H1 (cell line): ENCODE data around the gene LRP3. TPM values are rescaled to one million over a fixed set of nuclear protein-coding genes. Genes with fewer than 3 reads are reported as not detected.

Experiments used
- CTCF ChIA-PET: fragments of 300-600 bp; sonication (Branson Sonifier 250); formaldehyde crosslinking; loops from one replicate; lab custom pipeline; 2021; ENCODE audit not compliant: partially characterized antibody; lab: Charles Lee
- POLR2A ChIA-PET: fragments of 300-600 bp; sonication (Branson Sonifier 250); formaldehyde crosslinking; loops from one replicate; lab custom pipeline; 2021; ENCODE audit warnings: inconsistent platforms; ENCODE audit not compliant: partially characterized antibody; lab: Charles Lee
- DNase-seq, 2 experiments: peaks; one replicate each; pipeline versions ENCODE4 v3.0.0 to v3.0.0-alpha.2; 2010 to 2022; ENCODE audit warnings: low spot score in 2 of 2, low read depth in 1 of 2, mixed read lengths in 1 of 2
- FAIRE-seq: peaks from 2 replicates; lab custom pipeline; 2011; peaks lifted over from hg19 to GRCh38; lab: Jason Lieb, UNC
- H2AFZ ChIP-seq: 2 replicates; pipeline ENCODE4 v1.8.1; 2012; ENCODE audit warnings: low read length, inconsistent platforms
- H2AK5ac ChIP-seq: 2 replicates; pipeline ENCODE4 v1.6.1; 2013; ENCODE audit warnings: low read depth, low read length
- H2BK120ac ChIP-seq: replicated peaks from 2 replicates; pipeline ENCODE3; 2013; ENCODE audit warnings: low read depth, low read length, inconsistent platforms
- H2BK12ac ChIP-seq: 2 replicates; pipeline ENCODE4 v1.6.1; 2013; ENCODE audit warnings: low read depth, low read length
- H2BK15ac ChIP-seq: 2 replicates; pipeline ENCODE4 v1.6.1; 2013; ENCODE audit warnings: low read length
- H2BK20ac ChIP-seq: 2 replicates; pipeline ENCODE4 v1.6.1; 2013; ENCODE audit warnings: low read length
- H2BK5ac ChIP-seq: 2 replicates; pipeline ENCODE4 v1.6.1; 2013; ENCODE audit warnings: low read depth, low read length
- H3K14ac ChIP-seq: 2 replicates; pipeline ENCODE4 v1.6.1; 2013; ENCODE audit warnings: inconsistent platforms; ENCODE audit not compliant: insufficient read length
- H3K18ac ChIP-seq: 2 replicates; pipeline ENCODE4 v1.6.1; 2013; ENCODE audit warnings: low read length; ENCODE audit errors: extremely low read depth
- H3K23ac ChIP-seq: 2 replicates; pipeline ENCODE4 v1.6.1; 2013; ENCODE audit warnings: inconsistent platforms; ENCODE audit not compliant: insufficient read length
- H3K23me2 ChIP-seq: 2 replicates; pipeline ENCODE4 v1.6.1; 2013; ENCODE audit warnings: low read depth, low read length
- H3K27ac ChIP-seq: 2 replicates; pipeline ENCODE4 v1.6.1; 2011; ENCODE audit warnings: low read depth, low read length, inconsistent platforms
- H3K27me3 ChIP-seq, 4 experiments: replicated peaks in 1 of 4; 1 replicate in 1 of 4; 2 replicates in 3 of 4; pipeline versions ENCODE4 v1.6.1 to v1.8.1; 2011 to 2013; ENCODE audit warnings: low read length in 3 of 4, mild to moderate bottlenecking in 3 of 4, inconsistent platforms in 2 of 4, mixed read lengths in 2 of 4, moderate library complexity in 1 of 4; ENCODE audit not compliant: control insufficient read depth in 3 of 4, insufficient read depth in 3 of 4; ENCODE audit errors: extremely low read depth in 1 of 4
- H3K36me3 ChIP-seq, 4 experiments: 2 replicates each; pipeline versions ENCODE4 v1.6.1 to v1.8.1; 2011 to 2013; ENCODE audit warnings: mild to moderate bottlenecking in 4 of 4, low read length in 3 of 4, moderate library complexity in 2 of 4, control low read depth in 1 of 4, inconsistent platforms in 1 of 4; ENCODE audit not compliant: insufficient read depth in 4 of 4, control insufficient read depth in 2 of 4
- H3K4ac ChIP-seq: replicated peaks from 2 replicates; pipeline ENCODE3; 2013; ENCODE audit warnings: low read length, low read depth, mixed read lengths, inconsistent platforms; ENCODE audit not compliant: insufficient read length
- H3K4me1 ChIP-seq, 4 experiments: replicated peaks in 1 of 4; 1 replicate in 1 of 4; 2 replicates in 3 of 4; pipeline versions ENCODE4 v1.6.1 to v1.8.1; 2011 to 2013; ENCODE audit warnings: low read length in 3 of 4, inconsistent platforms in 2 of 4, mixed read lengths in 1 of 4; ENCODE audit not compliant: insufficient read depth in 4 of 4, control insufficient read depth in 3 of 4
- H3K4me2 ChIP-seq, 2 experiments: 2 replicates each; pipeline versions ENCODE4 v1.6.1 to v1.8.1; 2011 to 2013; ENCODE audit warnings: low read depth in 2 of 2, low read length in 2 of 2, control low read depth in 1 of 2, inconsistent platforms in 1 of 2, mild to moderate bottlenecking in 1 of 2; ENCODE audit not compliant: insufficient read depth in 1 of 2
- H3K4me3 ChIP-seq, 4 experiments: fragments of 200-600, 300-600 bp in 1 of 4; sonication (generic), shearing (Covaris generic), sonication (Bioruptor Twin) in 1 of 4; 2 replicates each; pipeline versions ENCODE4 v1.5.1 to v1.8.1; 2011 to 2016; ENCODE audit warnings: low read length in 4 of 4, low read depth in 3 of 4, control low read depth in 2 of 4, inconsistent platforms in 2 of 4, mild to moderate bottlenecking in 2 of 4, mixed read lengths in 1 of 4, moderate library complexity in 1 of 4; ENCODE audit not compliant: insufficient read depth in 2 of 4; ENCODE audit errors: extremely low read depth in 1 of 4
- H3K56ac ChIP-seq: replicated peaks from 2 replicates; pipeline ENCODE3; 2013; ENCODE audit warnings: low read depth, mild to moderate bottlenecking, mixed read lengths, low read length, inconsistent platforms; ENCODE audit not compliant: insufficient read length
- H3K79me1 ChIP-seq: 2 replicates; pipeline ENCODE4 v1.6.1; 2013; ENCODE audit warnings: low read depth, low read length, control low read depth
- H3K79me2 ChIP-seq, 2 experiments: 2 replicates each; pipeline versions ENCODE4 v1.6.1 to v1.8.1; 2012 to 2013; ENCODE audit warnings: low read length in 2 of 2, mild to moderate bottlenecking in 2 of 2, inconsistent platforms in 1 of 2; ENCODE audit not compliant: insufficient read depth in 2 of 2, control insufficient read depth in 1 of 2
- H3K9ac ChIP-seq, 4 experiments: replicated peaks in 1 of 4; 1 replicate in 1 of 4; 2 replicates in 3 of 4; pipeline versions ENCODE4 v1.6.1 to v1.8.1; 2011 to 2013; ENCODE audit warnings: low read depth in 3 of 4, low read length in 3 of 4, control low read depth in 2 of 4, mild to moderate bottlenecking in 2 of 4, moderate library complexity in 2 of 4, inconsistent platforms in 1 of 4; ENCODE audit errors: extremely low read depth in 1 of 4
- H3K9me3 ChIP-seq, 2 experiments: 2 replicates each; pipeline versions ENCODE4 v1.6.1 to v1.8.1; 2012 to 2013; ENCODE audit warnings: mild to moderate bottlenecking in 2 of 2, moderate library complexity in 2 of 2, control low read depth in 1 of 2, inconsistent platforms in 1 of 2, low read depth in 1 of 2, low read length in 1 of 2, mixed read lengths in 1 of 2; ENCODE audit not compliant: insufficient read depth in 2 of 2
- H4K20me1 ChIP-seq, 2 experiments: replicated peaks in 1 of 2; 2 replicates each; pipeline versions ENCODE3 to v1.8.1; 2011 to 2013; ENCODE audit warnings: inconsistent platforms in 2 of 2, low read length in 2 of 2, mild to moderate bottlenecking in 1 of 2; ENCODE audit not compliant: insufficient read depth in 2 of 2, control insufficient read depth in 1 of 2
- H4K5ac ChIP-seq: 2 replicates; pipeline ENCODE4 v1.6.1; 2013; ENCODE audit warnings: low read length, low read depth, mixed read lengths, inconsistent platforms; ENCODE audit not compliant: insufficient read length
- H4K8ac ChIP-seq: 2 replicates; pipeline ENCODE4 v1.8.0; 2013; ENCODE audit warnings: mild to moderate bottlenecking, moderate library complexity, low read length, inconsistent platforms; ENCODE audit not compliant: insufficient read depth; ENCODE audit errors: extremely low read depth
- H4K91ac ChIP-seq: replicated peaks from 2 replicates; pipeline ENCODE3; 2013; ENCODE audit warnings: low read length, mixed read lengths, inconsistent platforms; ENCODE audit not compliant: insufficient read length
- PHF8 ChIP-seq: fragments of 200-600 bp; sonication (generic); conservative IDR thresholded peaks from 2 replicates; pipeline ENCODE4 v1.7.1; 2012; ENCODE audit warnings: low read depth, mild to moderate bottlenecking, inconsistent platforms, low read length, moderate library complexity
- SUZ12 ChIP-seq: fragments of 200-600 bp; sonication (generic); IDR thresholded peaks from 2 replicates; pipeline ENCODE4 v1.6.1; 2012; ENCODE audit warnings: mild to moderate bottlenecking, inconsistent platforms, low read length, moderate library complexity, mixed read lengths
- WGBS, 2 experiments: shearing (Covaris generic) in 1 of 2; methylation state at CpG; one replicate each; pipeline versions ENCODE4 v1.1.6 to v1.1.7; 2013 to 2015; ENCODE audit warnings: low lambda C conversion rate in 2 of 2, mixed read lengths in 2 of 2, inconsistent platforms in 1 of 2, low coverage in 1 of 2, missing lambda C conversion rate in 1 of 2; ENCODE audit not compliant: insufficient replicate concordance in 2 of 2, insufficient coverage in 1 of 2, insufficient read length in 1 of 2; ENCODE audit errors: extremely low coverage in 1 of 2, missing lambda C conversion rate in 1 of 2; 5-methylcytosine and 5-hydroxymethylcytosine counted together
- polyA plus RNA-seq, 7 experiments: library from polyadenylated mRNA; depleted of rRNA in 3 of 7; stranded (reverse) in 5 of 7; unstranded in 2 of 7; fragments of >200 nt in 5 of 7; fragments of 200-250 nt in 2 of 7; gene quantifications; 1 replicate in 5 of 7; 2 replicates in 1 of 7; 4 replicates in 1 of 7; pipeline versions ENCODE4 v1.2.1 to v1.2.3, GENCODE V29; 2011 to 2013; ENCODE audit warnings: missing spikeins in 2 of 7, mixed read lengths in 2 of 7
- total RNA-seq: library from RNA; stranded (reverse); fragmentation: NEBNext Ultra II Directional; extraction: Animal tissue kit (Norgen Biotek cat#: 25700); gene quantifications from 2 replicates; pipeline ENCODE4 v1.2.1, GENCODE V29; 2021

Gene LRP3
- total and polyA plus RNA-seq, 2 of the 8 experiments (the other 6 are each of a cell fraction or from before 2014, with no cell fraction given), result 30.3 to 33.7 TPM

GRCh38 chr19:33203529-33203928 is 9.4 kb downstream of the LRP3 start:
- whole genome bisulfite sequencing, 2 experiments, result 90% methylated on average over 6 of the region's 6 CpGs; no CpG with 5 or more reads in 1 of the 2 experiments
- Histone ChIP-seq H3K27me3 (no peaks in the 10 kb centered on the region), H3K4me3 (no peak overlapping the region), H3K9ac (no peak overlapping the region), H4K20me1 (peaks cover 4 to 7% of the 10 kb centered on the region in 2 experiments), H3K23me2 (no peaks in the 10 kb centered on the region), H4K5ac (no peak overlapping the region), H3K79me1 (peaks cover 3% of the 10 kb centered on the region; the same call in 1 of the 2 replicates), H2AFZ (no peak overlapping the region), H3K36me3 (peaks cover 0 to 28% (median 2%) of the 10 kb centered on the region in 4 experiments; a peak in 4 of 8 replicates), H3K4me2 (no peak overlapping the region), H3K56ac (no peak overlapping the region), H2BK20ac (no peak overlapping the region), H2BK5ac (no peak overlapping the region; the same call in 1 of the 2 replicates), H3K9me3 (no peaks in the 10 kb centered on the region), H3K23ac (no peak overlapping the region), H3K27ac (no peak overlapping the region), H4K8ac (no peak overlapping the region), H3K79me2 (no peaks in the 10 kb centered on the region), H4K91ac (no peak overlapping the region), H3K14ac (no peak overlapping the region), H3K4me1 (no peaks in the 10 kb centered on the region), H3K18ac (no peak overlapping the region), H3K4ac (no peak overlapping the region), H2BK12ac (no peak overlapping the region), H2BK120ac (no peak overlapping the region), H2BK15ac (no peak overlapping the region), H2AK5ac (no peak overlapping the region)
- POLR2A ChIA-PET, result interaction anchor here (1.2 to 1.4 kb wide), 2 partner anchors 9 to 12 kb away, joined by 3 to 4 read pairs; no protein-coding TSS in a partner anchor
- CTCF ChIA-PET, result interaction anchor here (0.6 to 1.0 kb wide), 5 partner anchors 11 to 25 kb away, joined by 3 to 4 read pairs (median 3); no protein-coding TSS in a partner anchor
- no peak for FAIRE-seq
- DNase-seq, result no peak
- no peak for TF ChIP-seq PHF8
- TF ChIP-seq SUZ12, result no peak
